ENCODE measurements around the gene HOXB9. TPM values are rescaled to one million over a fixed set of nuclear protein-coding genes. Genes with fewer than 3 reads are reported as not detected.

HOXB9 gene
- total and polyA plus RNA-seq, 9 of the 15 experiments (the other 6 are each of a cell fraction or from before 2014, with no cell fraction given) = 3.1 to 196 (median 77.6) TPM

DNA sequence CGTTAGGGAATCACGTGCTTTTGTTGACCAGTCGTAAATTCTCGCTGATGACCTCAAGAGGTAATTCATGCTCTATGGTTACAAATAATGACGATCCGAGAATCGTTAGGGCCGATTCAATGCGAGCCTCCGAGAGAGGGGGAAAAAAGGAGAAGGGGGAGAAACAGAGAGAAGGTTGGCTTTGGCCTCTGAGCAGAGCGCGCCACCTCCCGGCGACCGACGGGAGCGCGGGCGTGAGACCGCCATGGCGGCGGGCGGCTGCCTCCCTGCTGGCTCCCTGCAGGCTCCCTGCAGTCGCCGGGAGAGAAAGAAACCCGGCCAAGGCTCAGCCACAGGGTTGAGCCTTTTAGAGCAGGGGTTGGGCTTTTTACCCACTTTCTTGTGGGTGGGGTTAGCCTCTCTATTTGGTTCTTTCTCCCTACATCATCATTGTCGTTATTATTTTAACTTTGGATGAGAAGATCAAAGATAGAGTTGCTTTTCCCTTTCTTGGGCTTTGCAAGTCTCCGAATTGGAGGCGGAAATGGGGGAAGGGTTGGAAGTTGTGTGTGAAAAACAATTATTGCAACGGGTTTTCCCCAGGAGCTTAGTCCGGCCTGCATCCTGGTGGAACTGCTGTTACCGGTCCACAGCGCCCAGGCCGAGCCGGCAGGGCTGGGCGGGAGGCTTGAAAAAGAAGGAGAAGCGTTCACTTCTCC, 32.2 kb downstream of the HOXB9 start (continued):
- TF ChIP-seq, protein P1, sequence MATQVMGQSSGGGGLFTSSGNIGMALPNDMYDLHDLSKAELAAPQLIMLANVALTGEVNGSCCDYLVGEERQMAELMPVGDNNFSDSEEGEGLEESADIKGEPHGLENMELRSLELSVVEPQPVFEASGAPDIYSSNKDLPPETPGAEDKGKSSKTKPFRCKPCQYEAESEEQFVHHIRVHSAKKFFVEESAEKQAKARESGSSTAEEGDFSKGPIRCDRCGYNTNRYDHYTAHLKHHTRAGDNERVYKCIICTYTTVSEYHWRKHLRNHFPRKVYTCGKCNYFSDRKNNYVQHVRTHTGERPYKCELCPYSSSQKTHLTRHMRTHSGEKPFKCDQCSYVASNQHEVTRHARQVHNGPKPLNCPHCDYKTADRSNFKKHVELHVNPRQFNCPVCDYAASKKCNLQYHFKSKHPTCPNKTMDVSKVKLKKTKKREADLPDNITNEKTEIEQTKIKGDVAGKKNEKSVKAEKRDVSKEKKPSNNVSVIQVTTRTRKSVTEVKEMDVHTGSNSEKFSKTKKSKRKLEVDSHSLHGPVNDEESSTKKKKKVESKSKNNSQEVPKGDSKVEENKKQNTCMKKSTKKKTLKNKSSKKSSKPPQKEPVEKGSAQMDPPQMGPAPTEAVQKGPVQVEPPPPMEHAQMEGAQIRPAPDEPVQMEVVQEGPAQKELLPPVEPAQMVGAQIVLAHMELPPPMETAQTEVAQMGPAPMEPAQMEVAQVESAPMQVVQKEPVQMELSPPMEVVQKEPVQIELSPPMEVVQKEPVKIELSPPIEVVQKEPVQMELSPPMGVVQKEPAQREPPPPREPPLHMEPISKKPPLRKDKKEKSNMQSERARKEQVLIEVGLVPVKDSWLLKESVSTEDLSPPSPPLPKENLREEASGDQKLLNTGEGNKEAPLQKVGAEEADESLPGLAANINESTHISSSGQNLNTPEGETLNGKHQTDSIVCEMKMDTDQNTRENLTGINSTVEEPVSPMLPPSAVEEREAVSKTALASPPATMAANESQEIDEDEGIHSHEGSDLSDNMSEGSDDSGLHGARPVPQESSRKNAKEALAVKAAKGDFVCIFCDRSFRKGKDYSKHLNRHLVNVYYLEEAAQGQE (IDR thresholded peaks at IDR 0.05; ENCODE audit: borderline replicate concordance) = peak; percentile 90
- TF ChIP-seq, protein P1 (CRISPR knock-in tag; IDR thresholded peaks at IDR 0.05; ENCODE audit: low read depth) = no peak
- TF ChIP-seq CC2D1A (IDR thresholded peaks at IDR 0.05) (peak; percentile 57), SNRNP70 (optimal IDR thresholded peaks at IDR 0.05; ENCODE audit: low read depth, low read length) (no peak), ZNF224 (CRISPR knock-in tag; IDR thresholded peaks at IDR 0.05) (no peak), CCAR2 (IDR thresholded peaks at IDR 0.05; ENCODE audit: low read depth, low read length) (no peak), PCBP2 (IDR thresholded peaks at IDR 0.05; ENCODE audit: low read depth, low read length, poor library complexity, severe bottlenecking) (no peak), NR4A1 (CRISPR knock-in tag; IDR thresholded peaks at IDR 0.05) (no peak), NR4A1 (tag; IDR thresholded peaks at IDR 0.05) (no peak), NONO (IDR thresholded peaks at IDR 0.05; ENCODE audit: low read depth in 2 of 2, low read length in 1 of 2) (no peak), YBX1 (IDR thresholded peaks at IDR 0.05) (no peak)
- TF ChIP-seq, protein P2, sequence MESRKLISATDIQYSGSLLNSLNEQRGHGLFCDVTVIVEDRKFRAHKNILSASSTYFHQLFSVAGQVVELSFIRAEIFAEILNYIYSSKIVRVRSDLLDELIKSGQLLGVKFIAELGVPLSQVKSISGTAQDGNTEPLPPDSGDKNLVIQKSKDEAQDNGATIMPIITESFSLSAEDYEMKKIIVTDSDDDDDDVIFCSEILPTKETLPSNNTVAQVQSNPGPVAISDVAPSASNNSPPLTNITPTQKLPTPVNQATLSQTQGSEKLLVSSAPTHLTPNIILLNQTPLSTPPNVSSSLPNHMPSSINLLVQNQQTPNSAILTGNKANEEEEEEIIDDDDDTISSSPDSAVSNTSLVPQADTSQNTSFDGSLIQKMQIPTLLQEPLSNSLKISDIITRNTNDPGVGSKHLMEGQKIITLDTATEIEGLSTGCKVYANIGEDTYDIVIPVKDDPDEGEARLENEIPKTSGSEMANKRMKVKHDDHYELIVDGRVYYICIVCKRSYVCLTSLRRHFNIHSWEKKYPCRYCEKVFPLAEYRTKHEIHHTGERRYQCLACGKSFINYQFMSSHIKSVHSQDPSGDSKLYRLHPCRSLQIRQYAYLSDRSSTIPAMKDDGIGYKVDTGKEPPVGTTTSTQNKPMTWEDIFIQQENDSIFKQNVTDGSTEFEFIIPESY (CRISPR knock-in tag; IDR thresholded peaks at IDR 0.05) = peak; percentile 97
- TF ChIP-seq, protein P3, sequence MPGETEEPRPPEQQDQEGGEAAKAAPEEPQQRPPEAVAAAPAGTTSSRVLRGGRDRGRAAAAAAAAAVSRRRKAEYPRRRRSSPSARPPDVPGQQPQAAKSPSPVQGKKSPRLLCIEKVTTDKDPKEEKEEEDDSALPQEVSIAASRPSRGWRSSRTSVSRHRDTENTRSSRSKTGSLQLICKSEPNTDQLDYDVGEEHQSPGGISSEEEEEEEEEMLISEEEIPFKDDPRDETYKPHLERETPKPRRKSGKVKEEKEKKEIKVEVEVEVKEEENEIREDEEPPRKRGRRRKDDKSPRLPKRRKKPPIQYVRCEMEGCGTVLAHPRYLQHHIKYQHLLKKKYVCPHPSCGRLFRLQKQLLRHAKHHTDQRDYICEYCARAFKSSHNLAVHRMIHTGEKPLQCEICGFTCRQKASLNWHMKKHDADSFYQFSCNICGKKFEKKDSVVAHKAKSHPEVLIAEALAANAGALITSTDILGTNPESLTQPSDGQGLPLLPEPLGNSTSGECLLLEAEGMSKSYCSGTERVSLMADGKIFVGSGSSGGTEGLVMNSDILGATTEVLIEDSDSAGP (CRISPR knock-in tag; IDR thresholded peaks at IDR 0.05) = no peak
- TF ChIP-seq, protein P4, sequence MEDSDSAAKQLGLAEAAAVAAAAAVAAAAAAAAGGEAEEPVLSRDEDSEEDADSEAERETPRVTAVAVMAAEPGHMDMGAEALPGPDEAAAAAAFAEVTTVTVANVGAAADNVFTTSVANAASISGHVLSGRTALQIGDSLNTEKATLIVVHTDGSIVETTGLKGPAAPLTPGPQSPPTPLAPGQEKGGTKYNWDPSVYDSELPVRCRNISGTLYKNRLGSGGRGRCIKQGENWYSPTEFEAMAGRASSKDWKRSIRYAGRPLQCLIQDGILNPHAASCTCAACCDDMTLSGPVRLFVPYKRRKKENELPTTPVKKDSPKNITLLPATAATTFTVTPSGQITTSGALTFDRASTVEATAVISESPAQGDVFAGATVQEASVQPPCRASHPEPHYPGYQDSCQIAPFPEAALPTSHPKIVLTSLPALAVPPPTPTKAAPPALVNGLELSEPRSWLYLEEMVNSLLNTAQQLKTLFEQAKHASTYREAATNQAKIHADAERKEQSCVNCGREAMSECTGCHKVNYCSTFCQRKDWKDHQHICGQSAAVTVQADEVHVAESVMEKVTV (CRISPR knock-in tag; IDR thresholded peaks at IDR 0.05) = peak; percentile 59; the same call in 1 of the 2 replicates

Measured in K562 (cell line).